PFSK-1 (cell line): ENCODE measurements around the gene ADAM23.

Experiments used
- FOXP2 ChIP-seq: optimal IDR thresholded peaks from 2 replicates; pipeline ENCODE3; 2011; ENCODE audit warnings: borderline replicate concordance, control low read depth, inconsistent platforms; ENCODE audit not compliant: insufficient read depth; ENCODE audit errors: extremely low read length, extremely low read depth
- POLR2AphosphoS5 ChIP-seq: IDR thresholded peaks from 2 replicates; pipeline ENCODE4 v1.6.1; 2012; ENCODE audit warnings: low read depth, mild to moderate bottlenecking, control low read depth, low read length, moderate library complexity
- SIN3A ChIP-seq: IDR thresholded peaks from 2 replicates; pipeline ENCODE4 v1.6.1; 2012; ENCODE audit warnings: mild to moderate bottlenecking, low read length, moderate library complexity, borderline replicate concordance; ENCODE audit not compliant: insufficient read depth
- TAF1 ChIP-seq: IDR thresholded peaks from 2 replicates; pipeline ENCODE4 v1.6.1; 2012; ENCODE audit warnings: low read length, control low read depth, borderline replicate concordance; ENCODE audit not compliant: insufficient read depth
- TF ChIP-seq, protein P1 (sequence below), 2 experiments: IDR thresholded peaks; 2 replicates each; pipeline versions ENCODE4 v1.6.1 to v1.8.0; 2011 to 2012; ENCODE audit warnings: low read depth in 2 of 2, low read length in 2 of 2, control low read depth in 1 of 2, inconsistent platforms in 1 of 2, mild to moderate bottlenecking in 1 of 2, moderate library complexity in 1 of 2; ENCODE audit not compliant: insufficient read depth in 1 of 2

ADAM23 gene

DNA sequence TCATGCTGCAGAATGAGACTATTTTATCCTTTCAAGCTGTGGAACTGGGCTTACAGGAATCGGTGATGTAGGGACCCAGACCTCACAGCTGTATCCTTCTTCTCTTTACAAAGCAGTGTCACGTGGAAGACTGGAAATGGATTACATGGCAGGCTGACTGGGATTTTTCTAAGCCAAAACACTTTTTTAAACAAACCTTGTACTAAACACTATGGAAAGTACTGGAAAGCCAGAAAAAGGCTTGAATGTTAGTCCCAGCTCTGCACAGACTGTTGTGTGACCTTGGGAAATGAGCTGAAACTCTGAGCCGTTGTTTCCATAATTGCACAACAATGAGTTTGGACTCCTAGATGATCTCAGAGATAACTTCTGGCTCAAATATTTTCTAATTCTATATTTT is 7.6 kb upstream of the ADAM23 start:
- no peak for TF ChIP-seq POLR2AphosphoS5

DNA sequence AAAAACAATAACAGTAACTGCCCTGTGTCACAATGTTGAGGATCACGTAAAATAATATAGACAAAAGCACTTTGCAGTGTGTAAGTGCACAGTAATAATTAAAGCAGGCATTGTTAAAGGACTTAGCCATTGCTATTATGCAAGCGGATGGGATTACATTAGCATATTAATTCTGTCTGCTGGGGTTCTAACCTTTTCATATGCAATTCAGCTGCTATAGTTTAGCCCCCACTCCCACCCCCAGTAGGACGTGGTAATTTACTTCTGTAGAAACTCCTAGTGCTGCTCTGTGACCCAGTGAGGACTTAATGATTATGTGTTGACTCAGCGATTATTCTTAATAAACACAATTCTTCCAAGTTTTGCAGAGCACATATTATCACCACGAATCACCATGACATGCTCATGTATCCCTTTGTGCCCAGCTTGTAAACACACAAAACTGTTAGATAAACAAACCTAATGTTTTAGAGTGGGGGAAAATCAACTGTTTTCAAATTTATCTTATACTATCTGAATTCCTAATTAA is 5.1 kb upstream of the ADAM23 start:
- TF ChIP-seq, protein P1, sequence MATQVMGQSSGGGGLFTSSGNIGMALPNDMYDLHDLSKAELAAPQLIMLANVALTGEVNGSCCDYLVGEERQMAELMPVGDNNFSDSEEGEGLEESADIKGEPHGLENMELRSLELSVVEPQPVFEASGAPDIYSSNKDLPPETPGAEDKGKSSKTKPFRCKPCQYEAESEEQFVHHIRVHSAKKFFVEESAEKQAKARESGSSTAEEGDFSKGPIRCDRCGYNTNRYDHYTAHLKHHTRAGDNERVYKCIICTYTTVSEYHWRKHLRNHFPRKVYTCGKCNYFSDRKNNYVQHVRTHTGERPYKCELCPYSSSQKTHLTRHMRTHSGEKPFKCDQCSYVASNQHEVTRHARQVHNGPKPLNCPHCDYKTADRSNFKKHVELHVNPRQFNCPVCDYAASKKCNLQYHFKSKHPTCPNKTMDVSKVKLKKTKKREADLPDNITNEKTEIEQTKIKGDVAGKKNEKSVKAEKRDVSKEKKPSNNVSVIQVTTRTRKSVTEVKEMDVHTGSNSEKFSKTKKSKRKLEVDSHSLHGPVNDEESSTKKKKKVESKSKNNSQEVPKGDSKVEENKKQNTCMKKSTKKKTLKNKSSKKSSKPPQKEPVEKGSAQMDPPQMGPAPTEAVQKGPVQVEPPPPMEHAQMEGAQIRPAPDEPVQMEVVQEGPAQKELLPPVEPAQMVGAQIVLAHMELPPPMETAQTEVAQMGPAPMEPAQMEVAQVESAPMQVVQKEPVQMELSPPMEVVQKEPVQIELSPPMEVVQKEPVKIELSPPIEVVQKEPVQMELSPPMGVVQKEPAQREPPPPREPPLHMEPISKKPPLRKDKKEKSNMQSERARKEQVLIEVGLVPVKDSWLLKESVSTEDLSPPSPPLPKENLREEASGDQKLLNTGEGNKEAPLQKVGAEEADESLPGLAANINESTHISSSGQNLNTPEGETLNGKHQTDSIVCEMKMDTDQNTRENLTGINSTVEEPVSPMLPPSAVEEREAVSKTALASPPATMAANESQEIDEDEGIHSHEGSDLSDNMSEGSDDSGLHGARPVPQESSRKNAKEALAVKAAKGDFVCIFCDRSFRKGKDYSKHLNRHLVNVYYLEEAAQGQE (IDR thresholded peaks at IDR 0.05; ENCODE audit: insufficient read depth in 1 of 2, low read depth in 2 of 2, low read length in 2 of 2): no peak
- TF ChIP-seq POLR2AphosphoS5 (no peak), TAF1 (no peak), SIN3A (no peak), FOXP2 (no peak)

DNA sequence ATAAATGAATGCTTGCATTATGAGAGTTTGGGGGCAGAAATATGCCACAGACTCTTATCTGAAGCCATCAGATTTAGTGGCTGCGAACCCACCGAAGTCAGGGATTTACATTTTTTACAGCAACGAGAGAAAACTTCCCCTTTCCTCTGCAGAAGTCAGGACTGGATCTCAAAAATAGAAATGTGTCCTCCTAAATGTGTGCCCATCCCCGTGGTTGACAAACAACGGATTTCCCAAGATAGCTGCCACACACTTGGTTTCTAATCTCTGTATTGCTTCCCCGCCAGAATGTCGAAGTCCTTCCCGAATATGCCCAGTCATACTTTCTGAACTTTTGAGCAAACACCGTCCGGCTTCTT is 879 bp upstream of the ADAM23 start:
- TF ChIP-seq, protein P1 (IDR thresholded peaks at IDR 0.05; ENCODE audit: insufficient read depth in 1 of 2, low read depth in 2 of 2, low read length in 2 of 2): no peak
- no peak for TF ChIP-seq TAF1
- TF ChIP-seq FOXP2: no peak
- TF ChIP-seq POLR2AphosphoS5: no peak
- TF ChIP-seq SIN3A: no peak

DNA sequence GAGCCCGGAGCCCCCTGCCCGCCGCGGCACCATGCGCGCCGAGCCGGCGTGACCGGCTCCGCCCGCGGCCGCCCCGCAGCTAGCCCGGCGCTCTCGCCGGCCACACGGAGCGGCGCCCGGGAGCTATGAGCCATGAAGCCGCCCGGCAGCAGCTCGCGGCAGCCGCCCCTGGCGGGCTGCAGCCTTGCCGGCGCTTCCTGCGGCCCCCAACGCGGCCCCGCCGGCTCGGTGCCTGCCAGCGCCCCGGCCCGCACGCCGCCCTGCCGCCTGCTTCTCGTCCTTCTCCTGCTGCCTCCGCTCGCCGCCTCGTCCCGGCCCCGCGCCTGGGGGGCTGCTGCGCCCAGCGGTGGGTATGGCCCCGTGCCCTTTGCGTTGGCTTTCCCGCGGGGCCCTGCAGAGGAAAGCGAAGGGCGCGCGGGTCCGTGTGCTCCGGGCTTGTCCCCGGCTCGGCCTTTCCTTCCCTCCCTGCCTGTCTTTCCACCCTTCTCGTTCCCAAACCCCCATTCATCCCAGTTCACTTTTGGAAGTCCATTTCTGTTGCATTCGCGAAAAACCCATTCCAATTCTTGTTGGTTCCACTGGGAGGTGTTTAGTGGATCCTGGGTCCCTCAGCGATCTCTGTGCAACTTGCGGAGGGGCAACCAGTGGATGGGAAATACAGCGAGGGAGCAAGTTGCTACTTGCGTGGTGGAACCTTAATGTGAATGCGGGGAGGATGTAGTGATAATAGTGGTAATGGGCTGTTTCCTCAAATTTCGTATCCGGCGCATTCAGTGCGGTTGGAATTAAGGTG is 599 bp downstream of the ADAM23 start:
- no peak for TF ChIP-seq TAF1

DNA sequence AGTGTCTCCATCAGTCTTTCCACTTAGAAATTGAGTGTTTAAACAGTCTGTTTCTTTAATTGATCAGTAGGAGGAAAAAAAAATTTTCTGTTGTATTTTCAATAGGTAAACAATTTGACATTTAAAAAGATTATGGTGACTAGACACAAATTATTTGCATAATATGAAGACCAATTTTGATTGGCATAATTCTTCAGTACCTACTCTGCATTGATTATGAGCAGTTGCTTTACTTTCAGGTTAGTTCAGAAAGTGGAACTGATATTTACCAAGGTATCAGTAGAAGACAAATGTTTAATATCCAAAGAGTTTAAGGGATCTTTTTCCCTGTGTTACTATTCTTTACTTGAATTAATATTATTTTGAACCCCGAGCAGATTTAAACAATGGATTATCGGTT is 2.6 kb downstream of the ADAM23 start:
- TF ChIP-seq, protein P1 (IDR thresholded peaks at IDR 0.05; ENCODE audit: insufficient read depth in 1 of 2, low read depth in 2 of 2, low read length in 2 of 2): no peak
- no peak for TF ChIP-seq POLR2AphosphoS5
- no peak for TF ChIP-seq FOXP2
- no peak for TF ChIP-seq SIN3A
- no peak for TF ChIP-seq TAF1

DNA sequence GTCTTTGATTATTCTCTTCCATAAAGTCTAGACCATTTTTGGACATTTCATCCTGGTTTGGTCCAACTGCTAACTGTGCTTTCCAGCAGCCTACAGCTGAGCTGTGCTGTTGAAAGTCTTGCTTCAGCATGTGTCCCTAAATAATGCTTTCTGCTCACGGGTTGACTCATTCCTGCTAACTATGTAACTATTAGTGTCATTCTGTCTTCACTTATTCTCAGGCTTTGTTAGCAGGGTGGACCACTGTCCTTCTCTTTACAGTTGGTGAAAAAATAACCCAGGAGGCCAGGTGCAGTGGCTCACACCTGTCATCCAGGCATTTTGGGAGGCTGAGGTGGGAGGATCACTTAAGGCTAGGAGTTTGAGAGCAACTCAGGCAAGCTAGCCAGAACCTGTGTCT is 8.9 kb downstream of the ADAM23 start:
- TF ChIP-seq SIN3A: no peak
- no peak for TF ChIP-seq FOXP2
- no peak for TF ChIP-seq TAF1
- no peak for TF ChIP-seq POLR2AphosphoS5
- TF ChIP-seq, protein P1 (IDR thresholded peaks at IDR 0.05; ENCODE audit: insufficient read depth in 1 of 2, low read depth in 2 of 2, low read length in 2 of 2): no peak
